ENCODE results near the gene PDE6D. TPM values are rescaled to one million over a fixed set of nuclear protein-coding genes. Genes with fewer than 3 reads are reported as not detected.

PDE6D gene
- total and polyA plus RNA-seq, 2 of the 13 experiments (the other 11 are each of a cell fraction or from before 2014, with no cell fraction given) = 14.1 to 23.2 TPM

GRCh38 chr2:231780909-231781797 lies at the start of gene PDE6D (continued):
- TF ChIP-seq, protein P1, sequence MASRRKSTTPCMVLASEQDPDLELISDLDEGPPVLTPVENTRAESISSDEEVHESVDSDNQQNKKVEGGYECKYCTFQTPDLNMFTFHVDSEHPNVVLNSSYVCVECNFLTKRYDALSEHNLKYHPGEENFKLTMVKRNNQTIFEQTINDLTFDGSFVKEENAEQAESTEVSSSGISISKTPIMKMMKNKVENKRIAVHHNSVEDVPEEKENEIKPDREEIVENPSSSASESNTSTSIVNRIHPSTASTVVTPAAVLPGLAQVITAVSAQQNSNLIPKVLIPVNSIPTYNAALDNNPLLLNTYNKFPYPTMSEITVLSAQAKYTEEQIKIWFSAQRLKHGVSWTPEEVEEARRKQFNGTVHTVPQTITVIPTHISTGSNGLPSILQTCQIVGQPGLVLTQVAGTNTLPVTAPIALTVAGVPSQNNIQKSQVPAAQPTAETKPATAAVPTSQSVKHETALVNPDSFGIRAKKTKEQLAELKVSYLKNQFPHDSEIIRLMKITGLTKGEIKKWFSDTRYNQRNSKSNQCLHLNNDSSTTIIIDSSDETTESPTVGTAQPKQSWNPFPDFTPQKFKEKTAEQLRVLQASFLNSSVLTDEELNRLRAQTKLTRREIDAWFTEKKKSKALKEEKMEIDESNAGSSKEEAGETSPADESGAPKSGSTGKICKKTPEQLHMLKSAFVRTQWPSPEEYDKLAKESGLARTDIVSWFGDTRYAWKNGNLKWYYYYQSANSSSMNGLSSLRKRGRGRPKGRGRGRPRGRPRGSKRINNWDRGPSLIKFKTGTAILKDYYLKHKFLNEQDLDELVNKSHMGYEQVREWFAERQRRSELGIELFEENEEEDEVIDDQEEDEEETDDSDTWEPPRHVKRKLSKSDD (CRISPR knock-in tag; IDR thresholded peaks at IDR 0.05; ENCODE audit: low read depth) = no peak
- TF ChIP-seq IRF2 (CRISPR knock-in tag; IDR thresholded peaks at IDR 0.05) (peak; percentile 80; the same call in 1 of the 2 replicates), USF2 (IDR thresholded peaks at IDR 0.05; ENCODE audit: low read depth, low read length) (peak; percentile 14; the same call in 1 of the 2 replicates), USF2 (CRISPR knock-in tag; IDR thresholded peaks at IDR 0.05; ENCODE audit: borderline replicate concordance) (no peak; the same call in 1 of the 2 replicates), HCFC1 (IDR thresholded peaks at IDR 0.05; ENCODE audit: low read depth, low read length) (peak; percentile 99), NFYC (CRISPR knock-in tag; IDR thresholded peaks at IDR 0.05) (peak; percentile 100), TEAD3 (CRISPR knock-in tag; optimal IDR thresholded peaks at IDR 0.05; ENCODE audit: borderline replicate concordance) (peak; percentile 61), ZNF382 (CRISPR knock-in tag; IDR thresholded peaks at IDR 0.05; ENCODE audit: borderline replicate concordance) (no peak), CBX2 (IDR thresholded peaks at IDR 0.05; ENCODE audit: low read depth, low read length) (no peak), CBX2 (CRISPR knock-in tag; IDR thresholded peaks at IDR 0.05; ENCODE audit: low read depth) (0 out of 2 replicates have a peak, but pooled peaks have one; percentile 68), POLR2G (IDR thresholded peaks at IDR 0.05; ENCODE audit: low read depth, low read length) (peak; percentile 90), CHD2 (IDR thresholded peaks at IDR 0.05; ENCODE audit: low read depth, low read length) (peak; percentile 79), MYPOP (CRISPR knock-in tag; IDR thresholded peaks at IDR 0.05) (peak; percentile 42; the same call in 1 of the 2 replicates), ZNF572 (CRISPR knock-in tag; IDR thresholded peaks at IDR 0.05) (peak; percentile 70; the same call in 1 of the 2 replicates)
- TF ChIP-seq, protein P2, sequence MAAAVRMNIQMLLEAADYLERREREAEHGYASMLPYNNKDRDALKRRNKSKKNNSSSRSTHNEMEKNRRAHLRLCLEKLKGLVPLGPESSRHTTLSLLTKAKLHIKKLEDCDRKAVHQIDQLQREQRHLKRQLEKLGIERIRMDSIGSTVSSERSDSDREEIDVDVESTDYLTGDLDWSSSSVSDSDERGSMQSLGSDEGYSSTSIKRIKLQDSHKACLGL (CRISPR knock-in tag; IDR thresholded peaks at IDR 0.05) = peak; percentile 72
- TF ChIP-seq, protein P3, sequence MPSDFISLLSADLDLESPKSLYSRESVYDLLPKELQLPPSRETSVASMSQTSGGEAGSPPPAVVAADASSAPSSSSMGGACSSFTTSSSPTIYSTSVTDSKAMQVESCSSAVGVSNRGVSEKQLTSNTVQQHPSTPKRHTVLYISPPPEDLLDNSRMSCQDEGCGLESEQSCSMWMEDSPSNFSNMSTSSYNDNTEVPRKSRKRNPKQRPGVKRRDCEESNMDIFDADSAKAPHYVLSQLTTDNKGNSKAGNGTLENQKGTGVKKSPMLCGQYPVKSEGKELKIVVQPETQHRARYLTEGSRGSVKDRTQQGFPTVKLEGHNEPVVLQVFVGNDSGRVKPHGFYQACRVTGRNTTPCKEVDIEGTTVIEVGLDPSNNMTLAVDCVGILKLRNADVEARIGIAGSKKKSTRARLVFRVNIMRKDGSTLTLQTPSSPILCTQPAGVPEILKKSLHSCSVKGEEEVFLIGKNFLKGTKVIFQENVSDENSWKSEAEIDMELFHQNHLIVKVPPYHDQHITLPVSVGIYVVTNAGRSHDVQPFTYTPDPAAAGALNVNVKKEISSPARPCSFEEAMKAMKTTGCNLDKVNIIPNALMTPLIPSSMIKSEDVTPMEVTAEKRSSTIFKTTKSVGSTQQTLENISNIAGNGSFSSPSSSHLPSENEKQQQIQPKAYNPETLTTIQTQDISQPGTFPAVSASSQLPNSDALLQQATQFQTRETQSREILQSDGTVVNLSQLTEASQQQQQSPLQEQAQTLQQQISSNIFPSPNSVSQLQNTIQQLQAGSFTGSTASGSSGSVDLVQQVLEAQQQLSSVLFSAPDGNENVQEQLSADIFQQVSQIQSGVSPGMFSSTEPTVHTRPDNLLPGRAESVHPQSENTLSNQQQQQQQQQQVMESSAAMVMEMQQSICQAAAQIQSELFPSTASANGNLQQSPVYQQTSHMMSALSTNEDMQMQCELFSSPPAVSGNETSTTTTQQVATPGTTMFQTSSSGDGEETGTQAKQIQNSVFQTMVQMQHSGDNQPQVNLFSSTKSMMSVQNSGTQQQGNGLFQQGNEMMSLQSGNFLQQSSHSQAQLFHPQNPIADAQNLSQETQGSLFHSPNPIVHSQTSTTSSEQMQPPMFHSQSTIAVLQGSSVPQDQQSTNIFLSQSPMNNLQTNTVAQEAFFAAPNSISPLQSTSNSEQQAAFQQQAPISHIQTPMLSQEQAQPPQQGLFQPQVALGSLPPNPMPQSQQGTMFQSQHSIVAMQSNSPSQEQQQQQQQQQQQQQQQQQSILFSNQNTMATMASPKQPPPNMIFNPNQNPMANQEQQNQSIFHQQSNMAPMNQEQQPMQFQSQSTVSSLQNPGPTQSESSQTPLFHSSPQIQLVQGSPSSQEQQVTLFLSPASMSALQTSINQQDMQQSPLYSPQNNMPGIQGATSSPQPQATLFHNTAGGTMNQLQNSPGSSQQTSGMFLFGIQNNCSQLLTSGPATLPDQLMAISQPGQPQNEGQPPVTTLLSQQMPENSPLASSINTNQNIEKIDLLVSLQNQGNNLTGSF (CRISPR knock-in tag; IDR thresholded peaks at IDR 0.05) = 0 out of 2 replicates have a peak, but pooled peaks have one; percentile 37
